Measurements from ENCODE around the gene PEX14.
A peak's percentile ranks its signal among the peaks of the same experiment; 100 is the strongest.

Gene PEX14

DNA sequence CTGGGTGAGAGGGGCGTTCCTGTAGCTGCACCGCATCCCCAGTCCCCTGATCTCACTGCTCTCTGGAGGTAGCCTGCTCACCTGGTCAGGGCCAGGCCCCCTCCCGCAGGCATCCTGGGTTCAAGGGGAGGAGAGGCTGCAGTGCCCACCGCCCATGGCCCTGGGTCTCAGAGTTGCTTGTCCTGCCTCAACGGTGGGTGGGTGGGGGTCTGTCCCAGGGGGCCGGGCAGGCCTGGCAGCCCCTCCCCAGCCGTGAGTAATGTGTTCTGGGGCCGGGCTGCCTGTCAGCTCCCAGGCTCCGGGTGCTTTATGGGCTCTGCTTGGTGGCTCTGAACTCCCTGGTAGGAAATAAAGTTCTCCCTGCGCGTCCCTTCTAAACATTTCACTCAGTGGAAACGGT is 194.8 kb downstream of the PEX14 start:
- DNase-seq (ENCODE audit: low read depth): no peak
- H3K4me3 ChIP-seq (ENCODE audit: low read depth, low read length): no peak overlapping the region

DNA sequence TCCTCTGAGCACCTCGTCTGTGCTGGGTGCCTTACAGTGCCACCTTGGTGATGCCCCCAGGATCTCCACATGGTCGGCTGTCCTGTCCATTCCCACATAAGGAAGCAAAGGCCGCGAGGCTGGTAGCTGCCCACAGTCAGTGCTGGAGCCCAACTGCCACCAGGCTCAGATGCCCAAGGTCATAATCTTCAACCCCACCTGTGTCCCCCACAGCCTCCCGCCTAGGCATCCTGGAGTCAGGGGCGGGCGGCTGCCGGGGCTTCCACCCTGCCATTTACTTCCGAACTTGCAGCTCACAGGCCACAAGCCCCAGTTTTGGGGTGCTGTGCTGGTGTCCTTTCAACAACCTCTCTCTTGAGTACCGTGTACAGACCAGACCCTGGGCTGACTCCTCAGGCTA is 195.4 kb downstream of the PEX14 start:
- no peak overlapping the region for H3K4me3 ChIP-seq (ENCODE audit: low read depth, low read length)
- no peak for DNase-seq (ENCODE audit: low read depth)

GRCh38 chr1:10671090-10671489 is 196.3 kb downstream of the PEX14 start:
- no peak for DNase-seq (ENCODE audit: low read depth)
- no peak overlapping the region for H3K4me3 ChIP-seq (ENCODE audit: low read depth, low read length)

DNA sequence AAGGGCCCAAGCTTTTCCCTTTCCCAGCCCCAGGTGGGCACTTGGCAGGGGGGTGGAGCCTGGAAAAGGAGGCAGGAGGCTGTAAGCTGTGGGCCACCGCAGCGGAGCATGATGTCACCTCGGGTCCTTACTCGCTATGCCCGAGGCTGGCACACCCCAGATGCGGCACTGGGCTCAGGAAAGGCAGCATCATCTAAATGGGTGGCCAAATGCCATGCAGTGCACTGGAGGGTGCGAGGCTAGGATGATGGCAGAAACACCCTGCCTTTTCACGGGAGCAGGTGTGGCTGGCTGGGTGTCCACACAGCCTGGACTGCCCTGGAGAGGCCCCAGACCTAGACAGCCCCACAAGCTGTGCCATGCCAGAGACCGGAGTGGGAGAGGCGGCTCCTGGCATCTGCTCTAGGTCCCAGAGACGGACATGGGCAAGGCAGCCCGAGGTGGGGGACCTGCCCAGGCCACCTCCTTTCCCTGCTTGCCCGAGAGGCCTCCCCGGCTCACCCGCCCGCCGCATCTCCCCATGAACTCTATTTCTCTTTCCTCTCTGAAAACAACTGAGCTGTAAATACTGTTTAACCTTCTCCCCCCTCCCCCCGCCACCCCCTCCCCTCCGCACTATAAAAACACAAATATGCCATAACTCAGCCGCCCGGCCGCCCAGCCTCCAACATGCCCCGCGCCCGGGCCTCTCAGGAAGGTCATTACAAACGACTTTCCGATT is 197.0 kb downstream of the PEX14 start:
- no peak overlapping the region for H3K4me3 ChIP-seq (ENCODE audit: low read depth, low read length)
- DNase-seq (ENCODE audit: low read depth): no peak

DNA sequence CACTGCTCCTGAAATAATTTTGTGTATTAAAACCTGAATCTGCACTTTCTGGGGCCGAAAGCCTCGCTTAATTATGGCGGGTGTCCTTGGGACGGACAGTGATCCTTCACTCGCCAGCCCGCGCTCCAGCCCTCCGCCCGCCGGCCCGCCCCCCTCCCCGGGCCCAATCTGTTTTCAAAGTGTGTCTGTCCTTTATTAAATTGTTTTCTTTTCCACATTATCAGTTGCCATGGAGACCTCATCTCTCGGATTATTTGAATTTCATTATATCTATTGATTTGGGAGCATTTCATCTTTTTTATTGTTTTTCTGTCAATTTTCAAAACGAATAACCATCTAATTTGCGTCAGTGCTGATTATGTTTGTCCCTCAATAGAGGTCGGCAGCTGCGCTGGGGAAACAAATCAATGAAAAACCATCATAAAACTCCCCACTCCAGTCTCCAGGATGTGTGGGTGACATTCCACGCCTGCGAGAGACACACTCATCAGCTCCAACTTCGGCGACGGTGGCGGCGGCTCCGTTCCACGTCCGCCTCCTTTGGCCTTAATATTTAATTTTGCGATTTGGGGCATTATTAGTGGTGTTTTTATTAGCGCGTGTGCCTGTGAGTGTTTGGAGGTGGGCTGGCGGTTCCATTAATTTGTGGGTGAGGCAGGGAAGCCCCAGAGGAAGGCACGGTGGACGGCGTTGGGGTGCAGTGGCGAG is 197.7 kb downstream of the PEX14 start:
- no peak overlapping the region for H3K4me3 ChIP-seq (ENCODE audit: low read depth, low read length)
- no peak for DNase-seq (ENCODE audit: low read depth)

DNA sequence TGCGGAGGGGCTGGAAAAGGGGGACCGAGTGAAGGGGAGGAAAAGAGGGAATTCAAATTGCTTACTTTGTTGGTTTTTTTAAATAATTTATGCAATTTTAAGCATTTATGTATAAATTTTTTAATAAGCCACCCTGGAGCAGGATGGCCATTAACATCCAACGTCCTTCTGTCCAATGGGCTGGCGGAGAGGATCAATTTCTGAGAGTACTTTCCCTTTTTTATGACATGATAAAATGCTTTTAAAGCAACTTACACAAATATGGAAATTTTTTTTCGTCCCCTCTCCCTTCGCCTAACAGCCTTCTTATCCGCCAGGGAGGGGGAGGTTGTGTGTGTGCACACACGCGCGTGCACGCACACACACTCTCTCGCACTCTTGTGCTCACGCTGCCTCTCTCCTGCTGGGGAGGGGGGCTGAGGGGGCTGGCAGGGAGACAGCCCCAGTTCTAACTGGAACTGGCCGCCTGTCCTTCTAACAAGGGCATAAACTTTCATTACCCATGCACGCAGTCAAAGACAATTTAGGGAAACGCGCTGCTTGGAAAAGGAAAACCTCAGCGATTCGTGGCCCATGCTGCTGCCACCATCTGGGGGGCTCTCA is 198.5 kb downstream of the PEX14 start:
- H3K4me3 ChIP-seq (ENCODE audit: low read depth, low read length): no peak overlapping the region
- DNase-seq (ENCODE audit: low read depth): no peak

- DNase-seq (ENCODE audit: low read depth): no peak
- H3K4me3 ChIP-seq (ENCODE audit: low read depth, low read length): no peak overlapping the region
These were observed 199.5 kb downstream of the PEX14 start for GRCh38 chr1:10674222-10674621.

- DNase-seq (ENCODE audit: low read depth): no peak
These were observed 200.2 kb downstream of the PEX14 start for GRCh38 chr1:10674700-10675609.

GRCh38 chr1:10675813-10676212 is 201.1 kb downstream of the PEX14 start:
- no peak for DNase-seq (ENCODE audit: low read depth)

More at GRCh38 chr1:10674700-10675609, 200.2 kb downstream of the PEX14 start:
- no peak overlapping the region for H3K4me3 ChIP-seq (ENCODE audit: low read depth, low read length)

DNA sequence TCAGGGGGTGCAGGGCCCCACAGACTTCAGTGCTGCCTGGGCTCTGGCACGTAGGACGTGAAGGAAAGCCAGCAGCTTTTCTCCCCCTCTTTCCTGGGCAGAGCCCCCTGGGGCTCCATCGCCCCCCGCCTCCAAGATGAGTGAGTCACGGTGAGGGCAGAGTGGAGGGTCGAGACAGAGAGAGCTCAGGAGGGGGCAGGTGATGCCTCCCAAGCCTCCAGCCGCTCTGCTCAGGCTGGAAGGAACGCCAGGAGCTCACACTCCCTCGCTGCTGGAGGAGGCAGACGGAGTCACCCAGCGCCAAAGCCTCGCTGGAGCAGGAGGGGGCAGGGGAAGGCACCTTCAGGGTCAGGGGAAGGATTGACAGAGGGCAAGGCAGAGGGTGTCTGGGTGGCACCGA is 202.2 kb downstream of the PEX14 start:
- no peak for DNase-seq (ENCODE audit: low read depth)

More at GRCh38 chr1:10675813-10676212, 201.1 kb downstream of the PEX14 start:
- no peak overlapping the region for H3K4me3 ChIP-seq (ENCODE audit: low read depth, low read length)

GRCh38 chr1:10677491-10678391 is 203.0 kb downstream of the PEX14 start:
- H3K4me3 ChIP-seq (ENCODE audit: low read depth, low read length): no peak overlapping the region
- no peak for DNase-seq (ENCODE audit: low read depth)

More for the DNA sequence above, 202.2 kb downstream of the PEX14 start:
- no peak overlapping the region for H3K4me3 ChIP-seq (ENCODE audit: low read depth, low read length)

- DNase-seq (ENCODE audit: low read depth): no peak
These were observed 203.7 kb downstream of the PEX14 start for GRCh38 chr1:10678402-10678801.

GRCh38 chr1:10678852-10679251 is 204.1 kb downstream of the PEX14 start:
- no peak for DNase-seq (ENCODE audit: low read depth)
- H3K4me3 ChIP-seq (ENCODE audit: low read depth, low read length): no peak overlapping the region

More at GRCh38 chr1:10678402-10678801, 203.7 kb downstream of the PEX14 start:
- H3K4me3 ChIP-seq (ENCODE audit: low read depth, low read length): no peak overlapping the region

DNA sequence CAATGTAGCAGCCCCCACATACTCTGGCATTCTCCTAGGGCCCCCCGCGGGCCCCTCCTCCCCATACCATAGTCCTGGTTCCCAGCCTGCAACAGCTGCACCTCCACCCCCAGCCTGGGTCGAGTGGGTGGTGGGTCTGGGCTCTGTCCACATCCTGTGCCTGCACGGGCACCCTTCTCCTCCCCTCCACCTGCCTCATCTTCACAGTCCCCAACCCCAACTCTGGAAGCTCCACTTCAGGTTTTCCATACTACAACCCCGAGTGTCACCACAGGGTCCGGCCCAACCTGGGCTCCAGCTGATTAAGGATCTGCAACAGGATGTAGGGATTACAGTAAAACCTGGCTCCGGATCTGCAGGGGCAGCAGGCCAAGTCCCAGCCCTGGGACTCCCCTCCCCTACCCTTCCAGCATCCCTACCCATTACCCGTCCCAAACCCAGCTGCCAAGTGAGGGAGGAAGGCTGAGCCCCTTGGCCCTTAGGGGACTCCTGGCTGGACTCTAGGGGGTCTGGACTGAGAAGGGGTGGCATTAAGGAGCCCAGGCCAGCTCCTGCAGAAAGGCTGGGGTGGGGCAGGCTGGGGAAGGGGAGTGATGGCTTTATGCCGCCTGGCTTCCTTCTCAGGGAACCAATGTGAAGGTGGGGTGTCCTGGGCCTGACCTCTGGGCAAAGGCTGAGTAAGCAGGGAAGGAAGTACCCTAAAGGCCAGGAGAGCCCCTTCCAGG is 204.9 kb downstream of the PEX14 start:
- H3K4me3 ChIP-seq (ENCODE audit: low read depth, low read length): no peak overlapping the region
- DNase-seq (ENCODE audit: low read depth): peak; percentile 20

Data from skeletal muscle cell (primary cell).